ENCODE data around the gene CD247.

Gene CD247

GRCh38 chr1:167440776-167441175 is 77.6 kb downstream of the CD247 start:
- no peak for DNase-seq (ENCODE audit: extremely low read depth in 1 of 2, low read depth in 1 of 2)

- DNase-seq (ENCODE audit: extremely low read depth in 1 of 2, low read depth in 1 of 2) = no peak
These were observed 78.0 kb downstream of the CD247 start for GRCh38 chr1:167440345-167440744.

GRCh38 chr1:167439301-167439988 is 78.9 kb downstream of the CD247 start:
- DNase-seq (ENCODE audit: extremely low read depth in 1 of 2, low read depth in 1 of 2) = no peak

GRCh38 chr1:167438171-167439138 is 79.9 kb downstream of the CD247 start:
- no peak for DNase-seq (ENCODE audit: extremely low read depth in 1 of 2, low read depth in 1 of 2)

GRCh38 chr1:167435484-167435883 is 82.8 kb downstream of the CD247 start:
- DNase-seq (ENCODE audit: extremely low read depth in 1 of 2, low read depth in 1 of 2) = no peak

- DNase-seq (ENCODE audit: extremely low read depth in 1 of 2, low read depth in 1 of 2) = no peak
These were observed 84.0 kb downstream of the CD247 start for GRCh38 chr1:167434306-167434705.

GRCh38 chr1:167433884-167434283 is 84.4 kb downstream of the CD247 start:
- no peak for DNase-seq (ENCODE audit: extremely low read depth in 1 of 2, low read depth in 1 of 2)

GRCh38 chr1:167432780-167433179 is 85.5 kb downstream of the CD247 start:
- DNase-seq (ENCODE audit: extremely low read depth in 1 of 2, low read depth in 1 of 2) = no peak

GRCh38 chr1:167431909-167432650 is 86.2 kb downstream of the CD247 start:
- DNase-seq (ENCODE audit: extremely low read depth in 1 of 2, low read depth in 1 of 2) = no peak

GRCh38 chr1:167431261-167431908 is 86.9 kb downstream of the CD247 start:
- DNase-seq (ENCODE audit: extremely low read depth in 1 of 2, low read depth in 1 of 2) = no peak

GRCh38 chr1:167430849-167431242 is 87.5 kb downstream of the CD247 start:
- no peak for DNase-seq (ENCODE audit: extremely low read depth in 1 of 2, low read depth in 1 of 2)

- no peak for DNase-seq (ENCODE audit: extremely low read depth in 1 of 2, low read depth in 1 of 2)
These were observed 88.0 kb downstream of the CD247 start for GRCh38 chr1:167430134-167430848.

- DNase-seq (ENCODE audit: extremely low read depth in 1 of 2, low read depth in 1 of 2) = no peak
These were observed 88.7 kb downstream of the CD247 start for GRCh38 chr1:167429612-167430011.

- DNase-seq (ENCODE audit: extremely low read depth in 1 of 2, low read depth in 1 of 2) = no peak
These were observed 89.9 kb downstream of the CD247 start for GRCh38 chr1:167428395-167428794.

- no peak for DNase-seq (ENCODE audit: extremely low read depth in 1 of 2, low read depth in 1 of 2)
These were observed 90.5 kb downstream of the CD247 start for GRCh38 chr1:167427848-167428247.

GRCh38 chr1:167426716-167427115 is 91.6 kb downstream of the CD247 start:
- no peak for DNase-seq (ENCODE audit: extremely low read depth in 1 of 2, low read depth in 1 of 2)

- no peak for DNase-seq (ENCODE audit: extremely low read depth in 1 of 2, low read depth in 1 of 2)
These were observed 92.8 kb downstream of the CD247 start for GRCh38 chr1:167425482-167425881.

- DNase-seq (ENCODE audit: extremely low read depth in 1 of 2, low read depth in 1 of 2) = no peak
These were observed 94.4 kb downstream of the CD247 start for GRCh38 chr1:167423684-167424619.

- DNase-seq (ENCODE audit: extremely low read depth in 1 of 2, low read depth in 1 of 2) = no peak
These were observed 97.8 kb downstream of the CD247 start for GRCh38 chr1:167420510-167420909.
